Chondrocyte (in vitro differentiated cells): ENCODE data around the gene CACNG6. TPM values are rescaled to one million over a fixed set of nuclear protein-coding genes. Genes with fewer than 3 reads are reported as not detected.

ENCODE experiments used
- DNase-seq: peaks from one replicate; pipeline ENCODE4 v3.0.0; 2021; ENCODE audit warnings: mixed read lengths, low spot score
- H3K27ac Mint-ChIP-seq: one replicate; pipeline ENCODE4 v1.8.0; 2021; ENCODE audit warnings: mild to moderate bottlenecking, moderate library complexity, mixed read lengths; ENCODE audit not compliant: unreplicated experiment
- H3K27me3 Mint-ChIP-seq: 2 replicates; pipeline ENCODE4 v1.8.0; 2021; ENCODE audit warnings: low read depth, mixed read lengths
- H3K36me3 Mint-ChIP-seq: 2 replicates; pipeline ENCODE4 v1.8.0; 2021; ENCODE audit warnings: low read depth, mixed read lengths
- H3K4me1 Mint-ChIP-seq: 2 replicates; pipeline ENCODE4 v1.8.0; 2021; ENCODE audit warnings: low read depth, mild to moderate bottlenecking, mixed read lengths
- H3K4me3 Mint-ChIP-seq: one replicate; pipeline ENCODE4 v1.8.0; 2021; ENCODE audit warnings: mild to moderate bottlenecking, moderate library complexity, mixed read lengths; ENCODE audit not compliant: unreplicated experiment
- H3K9me3 Mint-ChIP-seq: 2 replicates; pipeline ENCODE4 v1.8.0; 2021; ENCODE audit warnings: low read depth, mixed read lengths
- CTCF ChIP-seq: fragments of 200-600 bp; sonication (generic); IDR thresholded peaks from 2 replicates; pipeline ENCODE4 v1.5.0; 2021; ENCODE audit warnings: antibody characterized with exemption, mild to moderate bottlenecking, moderate library complexity
- total RNA-seq: library from RNA; stranded (reverse); gene quantifications from 3 replicates; pipeline ENCODE4 v1.2.1, GENCODE V29; 2021

Gene CACNG6
- total RNA-seq, 1 donor from 2014 or later, result not detected

- TF ChIP-seq CTCF, result no peak
- H3K36me3 Mint-ChIP-seq, result no peaks in the 10 kb centered on the region
- H3K4me1 Mint-ChIP-seq, result no peaks in the 10 kb centered on the region
- no peaks in the 10 kb centered on the region for H3K9me3 Mint-ChIP-seq
- no peak overlapping the region for H3K4me3 Mint-ChIP-seq
- peaks cover 23% of the 10 kb centered on the region for H3K27me3 Mint-ChIP-seq
- no peak overlapping the region for H3K27ac Mint-ChIP-seq
- DNase-seq, result no peak
These were observed 11.3 kb downstream of the CACNG6 start for GRCh38 chr19:54002495-54003315.

GRCh38 chr19:54009440-54009839 is 18.0 kb downstream of the CACNG6 start:
- no peak for TF ChIP-seq CTCF
- H3K27ac Mint-ChIP-seq, result no peak overlapping the region
- H3K36me3 Mint-ChIP-seq, result no peaks in the 10 kb centered on the region
- no peaks in the 10 kb centered on the region for H3K4me1 Mint-ChIP-seq
- H3K27me3 Mint-ChIP-seq, result peaks cover 21% of the 10 kb centered on the region
- H3K4me3 Mint-ChIP-seq, result no peak overlapping the region
- DNase-seq, result no peak
- no peaks in the 10 kb centered on the region for H3K9me3 Mint-ChIP-seq

DNA sequence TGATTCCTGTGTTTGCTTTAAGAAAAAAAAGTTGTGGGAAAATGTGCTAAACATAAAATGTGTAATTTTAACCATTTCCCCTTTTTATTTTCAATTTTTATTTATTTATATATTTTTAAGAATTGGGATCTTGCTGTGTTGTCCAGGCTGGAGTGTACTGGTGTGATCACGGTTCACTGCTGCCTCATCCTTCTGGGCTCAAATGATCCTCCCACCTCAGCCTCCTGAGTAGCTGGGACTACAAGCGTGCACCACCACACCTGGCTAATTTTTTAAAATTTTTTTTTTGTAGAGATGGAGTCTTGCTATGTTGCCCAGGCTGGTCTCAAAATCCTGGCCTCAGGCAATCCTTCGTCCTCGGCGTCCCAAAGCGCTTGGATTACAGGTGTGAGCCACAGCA is 19.0 kb downstream of the CACNG6 start:
- no peak overlapping the region for H3K4me3 Mint-ChIP-seq
- no peak for DNase-seq
- no peaks in the 10 kb centered on the region for H3K9me3 Mint-ChIP-seq
- H3K4me1 Mint-ChIP-seq, result no peaks in the 10 kb centered on the region
- no peak for TF ChIP-seq CTCF
- no peaks in the 10 kb centered on the region for H3K36me3 Mint-ChIP-seq
- H3K27ac Mint-ChIP-seq, result no peak overlapping the region
- peaks cover 25% of the 10 kb centered on the region for H3K27me3 Mint-ChIP-seq

DNA sequence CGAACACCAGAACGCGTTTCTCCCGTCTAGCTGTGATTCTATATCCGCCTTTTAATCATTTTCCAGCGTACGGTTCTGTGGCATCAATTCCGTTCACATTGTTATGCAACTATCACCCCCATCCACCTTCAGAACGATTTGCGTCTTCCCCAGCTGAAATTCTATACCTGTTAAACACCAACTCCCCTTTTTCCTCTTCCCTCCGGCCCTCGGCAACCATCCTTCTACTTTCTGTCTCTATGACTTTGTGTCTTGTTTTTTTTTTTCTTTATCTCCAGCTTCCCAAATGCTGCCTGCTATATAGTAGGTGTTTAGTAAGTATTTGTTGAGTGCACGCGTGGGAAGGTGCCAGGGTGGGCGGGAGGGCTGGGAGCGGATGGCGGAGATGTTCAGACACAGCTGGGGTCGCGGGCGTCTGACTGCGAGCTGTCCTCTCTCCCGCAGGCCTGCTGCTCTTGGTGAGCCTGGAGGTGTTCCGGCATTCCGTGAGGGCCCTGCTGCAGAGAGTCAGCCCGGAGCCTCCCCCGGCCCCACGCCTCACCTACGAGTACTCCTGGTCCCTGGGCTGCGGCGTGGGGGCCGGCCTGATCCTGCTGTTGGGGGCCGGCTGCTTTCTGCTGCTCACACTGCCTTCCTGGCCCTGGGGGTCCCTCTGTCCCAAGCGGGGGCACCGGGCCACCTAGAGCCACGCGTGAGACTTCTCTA is 20.2 kb downstream of the CACNG6 start:
- Mint-ChIP-seq H3K36me3 (no peaks in the 10 kb centered on the region), H3K27ac (no peak overlapping the region), H3K4me1 (no peaks in the 10 kb centered on the region), H3K27me3 (peaks cover 27% of the 10 kb centered on the region), H3K9me3 (no peaks in the 10 kb centered on the region), H3K4me3 (no peak overlapping the region)
- no peak for DNase-seq
- no peak for TF ChIP-seq CTCF

DNA sequence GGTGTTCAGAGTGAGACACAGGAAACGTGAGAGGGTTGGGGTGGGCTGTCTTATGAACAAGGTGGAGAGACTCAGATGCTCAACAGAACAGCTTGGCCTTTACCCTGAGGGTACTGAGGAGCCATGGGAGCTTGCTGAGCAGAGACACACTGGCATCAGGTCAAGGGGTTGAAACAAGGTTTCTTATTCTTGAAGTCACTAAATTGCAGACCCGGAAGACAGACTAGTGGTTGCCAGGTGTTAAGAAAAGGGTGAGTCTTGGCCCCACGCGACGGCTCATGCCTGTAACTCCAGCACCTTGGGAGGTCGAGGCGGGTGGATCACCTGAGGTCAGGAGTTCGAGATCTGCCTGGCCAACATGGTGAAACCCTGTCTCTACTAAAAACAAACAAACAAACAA is 22.4 kb downstream of the CACNG6 start:
- no peak for DNase-seq
- Mint-ChIP-seq H3K36me3 (no peaks in the 10 kb centered on the region), H3K27me3 (peaks cover 17% of the 10 kb centered on the region), H3K4me1 (no peaks in the 10 kb centered on the region), H3K9me3 (no peaks in the 10 kb centered on the region), H3K27ac (no peak overlapping the region), H3K4me3 (no peak overlapping the region)
- no peak for TF ChIP-seq CTCF
